ELF-1 (cell line): ENCODE measurements around the gene PIKFYVE.
"Not testable (repeated sequence)": the region's sequence is repeated elsewhere in the genome, so short reads cannot be mapped to it uniquely, and the experiment has no call there.

Source experiments
- DNase-seq: peaks from one replicate; pipeline ENCODE4 v3.0.0-alpha.2; 2016; ENCODE audit warnings: low read depth, low spot score

The PIKFYVE gene

GRCh38 chr2:208363485-208363884, 97.4 kb downstream of the PIKFYVE start:
- DNase-seq = no peak

- no peak for DNase-seq
Measured at GRCh38 chr2:208366215-208367127, 100.4 kb downstream of the PIKFYVE start.

DNA sequence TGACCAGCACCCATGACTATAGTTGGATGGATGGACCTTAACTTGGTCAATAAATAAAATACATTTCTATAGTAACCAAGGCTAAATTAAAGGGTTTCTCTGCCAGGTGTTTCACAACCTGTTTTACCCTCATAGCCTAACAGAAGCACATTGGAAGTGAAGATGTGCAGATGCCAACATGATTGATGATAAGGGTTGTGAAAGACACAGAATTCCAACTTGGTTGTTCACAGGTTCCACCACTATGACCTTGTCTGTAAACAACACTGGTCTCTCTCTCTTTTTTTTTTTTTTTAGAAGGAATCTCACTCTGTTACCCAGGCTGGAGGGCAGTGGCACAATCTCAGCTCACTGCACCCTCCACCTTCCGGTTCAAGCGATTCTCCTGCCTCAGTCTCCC, 103.0 kb downstream of the PIKFYVE start:
- DNase-seq = no peak

DNA sequence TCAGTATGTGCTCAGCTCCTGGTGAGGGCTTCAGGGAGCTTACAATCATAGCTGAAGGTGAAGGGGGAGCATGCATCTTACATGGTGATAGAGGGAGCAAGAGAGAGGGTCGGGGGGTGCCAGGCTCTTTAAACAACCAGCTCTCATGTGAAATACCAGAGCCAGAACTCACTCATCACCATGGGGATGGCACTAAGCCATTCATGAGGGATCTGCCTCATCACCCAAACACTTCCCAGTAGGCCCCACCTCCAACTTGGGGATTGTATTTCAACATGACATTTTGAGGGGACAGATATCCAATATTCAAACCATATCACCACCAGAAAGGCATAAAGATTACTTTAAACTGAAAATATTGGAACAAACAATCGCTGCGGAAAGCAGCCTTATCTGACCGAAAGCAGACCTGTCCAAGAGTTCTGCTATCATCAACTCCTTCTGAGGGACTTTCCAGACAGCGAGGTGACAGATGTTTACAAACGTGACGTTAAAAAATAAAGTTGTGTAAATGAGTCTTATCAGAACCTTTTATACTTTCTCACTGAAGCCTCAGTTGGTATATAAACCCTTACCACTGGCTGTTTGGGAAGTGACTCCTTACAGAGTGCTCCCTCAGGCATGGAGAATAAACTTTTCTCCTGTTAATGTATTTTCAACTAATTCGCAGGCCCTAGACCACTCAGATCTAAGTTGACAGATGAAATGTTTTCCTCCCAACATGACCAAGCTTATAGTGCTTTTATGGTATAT, 105.0 kb downstream of the PIKFYVE start:
- no peak for DNase-seq

- no peak for DNase-seq
Measured at GRCh38 chr2:208371634-208371935, 105.5 kb downstream of the PIKFYVE start.

GRCh38 chr2:208373460-208374089, 107.5 kb downstream of the PIKFYVE start:
- peak; percentile 54 for DNase-seq

DNA sequence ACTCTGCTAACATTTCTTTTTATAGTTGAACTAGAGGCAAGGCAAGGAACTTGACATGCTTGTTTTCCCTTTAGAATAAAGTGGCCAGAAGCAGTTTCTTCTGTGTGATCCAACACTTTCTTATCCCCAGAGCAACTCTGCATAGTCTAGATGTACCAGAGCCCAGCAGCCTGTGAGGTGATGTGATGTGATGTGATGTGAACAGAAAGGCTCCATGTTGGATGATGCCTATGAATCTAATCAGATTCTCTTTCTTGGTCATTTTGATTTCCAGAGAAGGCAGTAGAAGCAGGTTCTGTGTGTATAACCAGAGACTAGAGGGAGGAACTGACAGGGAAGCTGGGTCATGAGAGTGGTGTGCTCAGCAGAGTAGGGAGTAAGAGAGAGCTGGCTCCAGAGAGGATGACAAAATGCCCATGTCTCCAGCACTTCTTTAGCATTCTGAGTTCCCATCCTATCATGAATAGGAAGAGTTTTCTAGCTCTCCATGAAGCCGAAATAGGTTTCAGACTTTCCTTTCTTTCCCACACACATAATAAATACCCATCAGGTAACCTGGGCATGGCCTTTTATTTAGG, 109.5 kb downstream of the PIKFYVE start:
- DNase-seq = no peak

GRCh38 chr2:208377344-208377860, 111.3 kb downstream of the PIKFYVE start:
- DNase-seq = not testable (repeated sequence)

DNA sequence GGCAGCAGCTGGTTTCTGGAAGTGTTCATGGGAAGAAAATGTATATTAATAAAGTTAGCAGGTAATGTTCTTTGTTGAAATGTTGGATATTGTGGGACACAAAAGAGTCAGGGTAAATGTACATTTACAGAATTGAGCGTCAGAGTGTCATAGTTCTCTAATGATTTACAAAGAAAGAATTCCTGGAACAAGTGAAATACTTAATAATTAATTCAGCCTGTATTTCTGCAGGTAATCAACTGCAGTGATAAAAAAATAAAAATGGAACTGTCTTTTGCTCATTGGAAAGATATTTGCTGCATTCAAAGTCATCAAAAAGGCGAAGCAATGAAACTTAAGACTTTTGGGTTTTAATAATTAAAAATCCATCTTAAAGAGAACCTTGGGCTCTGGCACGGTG, 113.1 kb downstream of the PIKFYVE start:
- no peak for DNase-seq

DNA sequence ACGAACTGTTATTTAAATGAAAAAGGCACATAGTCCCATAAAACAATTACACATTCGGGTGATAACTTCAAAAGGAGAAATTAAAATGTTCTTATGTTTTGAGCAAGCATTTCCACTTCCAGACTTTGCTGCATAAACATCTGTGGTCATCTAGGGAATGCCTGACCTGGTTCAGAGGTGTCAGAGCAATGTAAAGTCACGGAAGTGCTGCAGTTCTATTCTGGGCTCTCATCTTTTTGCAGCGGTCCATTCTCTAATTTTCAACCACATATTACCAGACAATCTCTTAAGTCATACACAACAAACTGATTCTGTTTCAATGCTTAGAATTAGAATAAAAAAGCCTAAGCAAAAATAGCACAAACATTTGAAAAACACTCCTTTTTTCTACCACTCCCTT, 118.6 kb downstream of the PIKFYVE start:
- no peak for DNase-seq

GRCh38 chr2:208386541-208386940, 120.5 kb downstream of the PIKFYVE start:
- DNase-seq = no peak

GRCh38 chr2:208389940-208390339, 123.9 kb downstream of the PIKFYVE start:
- no peak for DNase-seq

DNA sequence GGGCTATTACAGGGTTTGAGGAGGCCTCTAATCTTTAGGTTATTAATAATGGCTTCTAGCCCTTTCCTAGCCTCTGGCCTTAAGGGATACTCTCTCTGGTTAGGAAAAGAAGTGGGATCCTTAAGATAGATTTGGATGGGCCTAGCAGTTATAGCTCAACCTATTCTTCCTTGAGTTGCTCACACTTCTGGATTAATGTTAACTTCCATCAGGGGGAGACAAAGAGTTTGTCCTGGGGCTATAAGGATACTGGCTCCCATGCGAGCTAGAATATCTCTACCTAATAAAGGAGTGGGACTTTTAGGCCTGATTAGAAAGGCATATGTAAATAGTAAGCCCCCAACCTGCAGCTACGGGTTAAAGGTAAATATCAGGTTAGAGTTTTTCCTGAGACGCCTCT, 126.2 kb downstream of the PIKFYVE start:
- DNase-seq = no peak

- not testable (repeated sequence) for DNase-seq
Measured at GRCh38 chr2:208396796-208397195, 130.7 kb downstream of the PIKFYVE start.

GRCh38 chr2:208399201-208399600, 133.1 kb downstream of the PIKFYVE start:
- peak; percentile 22 for DNase-seq

DNA sequence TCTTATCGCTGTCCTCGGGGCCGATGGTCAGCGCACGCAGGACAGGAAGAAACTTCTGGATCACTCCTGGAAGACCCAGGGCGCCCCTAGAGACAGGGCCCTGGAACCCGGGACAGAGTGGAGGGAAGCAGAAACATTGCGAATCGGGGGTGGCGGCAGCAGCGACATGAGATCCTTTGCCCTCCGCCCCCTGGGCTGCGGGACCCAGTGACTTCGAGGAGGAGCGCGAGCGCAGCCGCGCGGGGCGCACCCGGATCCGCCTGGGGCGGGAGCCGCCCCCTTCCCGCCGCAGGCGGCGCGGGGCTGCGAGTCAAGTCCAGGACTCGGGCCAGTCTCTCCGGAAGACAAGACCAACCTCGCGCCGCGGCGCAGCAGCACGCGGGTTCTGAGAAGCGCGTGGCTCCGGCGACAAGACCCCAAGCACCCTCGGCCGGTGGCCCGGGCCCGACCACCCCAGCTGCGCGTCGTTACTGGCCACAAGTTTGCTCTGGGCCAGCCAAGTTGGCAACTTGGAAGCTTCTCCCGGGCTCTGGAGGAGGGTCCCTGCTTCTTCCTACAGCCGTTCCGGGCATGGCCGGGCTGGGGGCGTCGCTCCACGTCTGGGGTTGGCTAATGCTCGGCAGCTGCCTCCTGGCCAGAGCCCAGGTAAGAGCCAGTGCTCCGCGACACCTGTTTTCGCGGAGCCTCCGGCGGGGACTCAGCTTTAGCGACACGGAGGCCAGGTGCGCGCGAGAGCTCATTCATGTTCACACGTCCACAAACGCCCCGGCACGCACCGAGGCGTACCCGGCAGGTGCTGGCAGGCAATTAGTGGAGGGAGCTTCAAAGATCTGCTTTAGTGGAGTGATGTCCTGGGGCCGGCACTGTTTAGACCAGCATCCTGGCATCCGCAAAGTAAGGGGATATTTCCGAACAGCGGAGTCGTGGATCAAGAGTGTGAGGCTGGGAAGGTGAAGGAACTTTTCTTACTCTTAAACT, 140.7 kb downstream of the PIKFYVE start, which contains the start of gene PTH2R:
Gene PTH2R, plus strand, starts transcription at position 319 of the 978 bp plus-strand sequence. Its CDS starts 252 bp downstream, at position 571.
- DNase-seq = peak; percentile 73

- no peak for DNase-seq
Measured at GRCh38 chr2:208407667-208408066, 141.6 kb downstream of the PIKFYVE start.
